Measurements from ENCODE around the gene SHISAL2B. TPM values are rescaled to one million over a fixed set of nuclear protein-coding genes. Genes with fewer than 3 reads are reported as not detected.

The SHISAL2B gene
- total RNA-seq (not detected), polyA plus RNA-seq (not detected)

- no peaks in the 10 kb centered on the region for H3K36me3 ChIP-seq (ENCODE audit: control insufficient read depth in 4 of 4, insufficient read depth in 3 of 4, low read depth in 1 of 4, low read length in 3 of 4)
- H3K9me3 ChIP-seq (ENCODE audit: control insufficient read depth in 4 of 4, low read length in 3 of 4), result no peaks in the 10 kb centered on the region
- DNase-seq (ENCODE audit: low spot score), result no peak
- H3K27me3 ChIP-seq (ENCODE audit: control insufficient read depth in 4 of 4, insufficient read depth in 4 of 4, low read length in 3 of 4), result peaks cover 0 to 21% (median 4%) of the 10 kb centered on the region in 4 donors
- no peak within 1 kb of the TSS for H3K27ac ChIP-seq (ENCODE audit: low read depth in 1 of 2, low read length in 2 of 2)
- H3K4me1 ChIP-seq (ENCODE audit: control insufficient read depth in 4 of 4, insufficient read depth in 4 of 4, low read length in 3 of 4), result peaks cover 7 to 10% (median 9%) of the 10 kb centered on the region in 4 donors
- TF ChIP-seq NR2F2 (IDR thresholded peaks at IDR 0.05) (no peak), HNF4G (IDR thresholded peaks at IDR 0.05) (no peak), TAF1 (conservative IDR thresholded peaks at IDR 0.05) (no peak), GABPA (IDR thresholded peaks at IDR 0.05 in 1 of 2, conservative IDR thresholded peaks at IDR 0.05 in 1 of 2) (no peak), RXRA (IDR thresholded peaks at IDR 0.05) (no peak)
- peak within 1 kb of the TSS in 2 of 3 donors; percentile 14 to 31 for H3K4me3 ChIP-seq (ENCODE audit: low read depth in 1 of 3, low read length in 3 of 3)
- 2% methylated on average over 71 of the region's 71 CpGs for WGBS
- no peak within 1 kb of the TSS for H3K9ac ChIP-seq (ENCODE audit: low read depth in 1 of 2, low read length in 2 of 2)
These were observed at the start of gene SHISAL2B for GRCh38 chr5:64690417-64691151. SHISAL2B (plus strand) TSS chr5:64690503; CDS start chr5:64690624, 121 bp downstream.

DNA sequence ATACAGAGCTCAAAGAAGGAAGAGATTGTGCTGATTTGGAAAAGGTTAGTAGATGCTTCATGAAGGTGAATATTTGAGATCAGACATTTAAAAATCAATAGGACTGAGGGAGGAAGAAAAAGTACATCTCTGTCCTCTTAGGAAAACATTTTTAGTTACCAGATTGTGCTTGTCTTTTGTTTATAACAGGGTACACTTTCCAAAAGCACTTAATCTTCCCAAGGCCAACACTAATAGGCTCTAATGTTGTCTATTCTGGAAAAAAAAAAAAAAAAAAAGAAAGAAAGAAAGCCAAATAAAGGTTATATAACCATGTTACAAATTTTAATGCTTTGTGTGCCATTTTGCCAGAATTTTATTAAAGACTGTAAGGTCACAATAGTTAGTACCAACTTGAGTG, 45.5 kb upstream of the SHISAL2B start:
- DNase-seq (ENCODE audit: low spot score), result no peak
- H3K4me1 ChIP-seq (ENCODE audit: control insufficient read depth in 4 of 4, insufficient read depth in 4 of 4, low read length in 3 of 4), result no peaks in the 10 kb centered on the region
- H3K27me3 ChIP-seq (ENCODE audit: control insufficient read depth in 4 of 4, insufficient read depth in 4 of 4, low read length in 3 of 4), result no peaks in the 10 kb centered on the region
- H3K4me3 ChIP-seq (ENCODE audit: low read depth in 1 of 3, low read length in 3 of 3), result no peak overlapping the region
- H3K9me3 ChIP-seq (ENCODE audit: control insufficient read depth in 4 of 4, low read length in 3 of 4), result no peaks in the 10 kb centered on the region
- no peak overlapping the region for H3K27ac ChIP-seq (ENCODE audit: low read depth in 1 of 2, low read length in 2 of 2)
- H3K9ac ChIP-seq (ENCODE audit: low read depth in 1 of 2, low read length in 2 of 2), result no peak overlapping the region
- no peaks in the 10 kb centered on the region for H3K36me3 ChIP-seq (ENCODE audit: control insufficient read depth in 4 of 4, insufficient read depth in 3 of 4, low read depth in 1 of 4, low read length in 3 of 4)
- no peak for TF ChIP-seq JUND (IDR thresholded peaks at IDR 0.05)
- no peak for TF ChIP-seq NR2F2 (IDR thresholded peaks at IDR 0.05)
- TF ChIP-seq RXRA (IDR thresholded peaks at IDR 0.05), result no peak
- TF ChIP-seq TAF1 (conservative IDR thresholded peaks at IDR 0.05), result no peak
- no peak for TF ChIP-seq HNF4G (IDR thresholded peaks at IDR 0.05)
- TF ChIP-seq YY1 (IDR thresholded peaks at IDR 0.05), result no peak
- no peak for TF ChIP-seq ZBTB33 (IDR thresholded peaks at IDR 0.05)
- no peak for TF ChIP-seq EGR1 (IDR thresholded peaks at IDR 0.05; ENCODE audit: low read depth in 2 of 2)
- TF ChIP-seq SP1 (IDR thresholded peaks at IDR 0.05), result no peak
- no peak for TF ChIP-seq FOXA1 (IDR thresholded peaks at IDR 0.05)

DNA sequence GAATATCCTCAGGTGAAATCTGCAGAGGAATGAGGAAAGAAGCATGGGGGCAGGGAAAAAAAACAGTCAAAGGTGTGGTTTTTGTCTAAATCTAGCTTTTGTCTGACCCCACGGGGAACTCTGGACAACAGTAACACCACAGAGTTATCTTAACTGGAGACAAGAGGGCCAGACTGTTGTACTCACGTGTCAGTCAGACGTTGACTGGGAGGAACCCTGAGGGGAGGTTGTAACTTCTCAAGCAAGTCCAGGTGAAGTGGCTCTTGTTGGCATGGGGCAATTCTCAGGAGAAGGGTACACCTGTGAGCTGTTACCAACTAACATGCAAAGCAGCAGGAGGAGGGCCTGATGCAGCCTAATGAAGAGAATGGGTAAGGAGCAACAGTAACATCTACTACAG, 44.1 kb upstream of the SHISAL2B start:
- 69% methylated on average over 3 of the region's 3 CpGs for WGBS
- H3K4me1 ChIP-seq (ENCODE audit: control insufficient read depth in 4 of 4, insufficient read depth in 4 of 4, low read length in 3 of 4), result no peaks in the 10 kb centered on the region
- no peak overlapping the region for H3K9ac ChIP-seq (ENCODE audit: low read depth in 1 of 2, low read length in 2 of 2)
- no peak for TF ChIP-seq JUND (IDR thresholded peaks at IDR 0.05)
- no peak for TF ChIP-seq GABPA (IDR thresholded peaks at IDR 0.05 in 1 of 2, conservative IDR thresholded peaks at IDR 0.05 in 1 of 2)
- no peak for TF ChIP-seq NR2F2 (IDR thresholded peaks at IDR 0.05)
- no peak for TF ChIP-seq SP1 (IDR thresholded peaks at IDR 0.05)
- no peak for TF ChIP-seq RAD21 (IDR thresholded peaks at IDR 0.05)
- H3K27ac ChIP-seq (ENCODE audit: low read depth in 1 of 2, low read length in 2 of 2), result no peak overlapping the region
- H3K4me3 ChIP-seq (ENCODE audit: low read depth in 1 of 3, low read length in 3 of 3), result no peak overlapping the region
- no peaks in the 10 kb centered on the region for H3K9me3 ChIP-seq (ENCODE audit: control insufficient read depth in 4 of 4, low read length in 3 of 4)
- no peak for DNase-seq (ENCODE audit: low spot score)
- no peaks in the 10 kb centered on the region for H3K36me3 ChIP-seq (ENCODE audit: control insufficient read depth in 4 of 4, insufficient read depth in 3 of 4, low read depth in 1 of 4, low read length in 3 of 4)
- H3K27me3 ChIP-seq (ENCODE audit: control insufficient read depth in 4 of 4, insufficient read depth in 4 of 4, low read length in 3 of 4), result no peaks in the 10 kb centered on the region
